GM19455 (cell line): Measurements from ENCODE around the gene TTLL3.
"Not testable (repeated sequence)": the region's sequence is repeated elsewhere in the genome, so short reads cannot be mapped to it uniquely, and the experiment has no call there.

Experiments
- ATAC-seq: cut with Tn5 transposase; IDR thresholded peaks from one replicate; pipeline ENCODE4 v1.9.1; 2021; ENCODE audit not compliant: unreplicated experiment

The TTLL3 gene

DNA sequence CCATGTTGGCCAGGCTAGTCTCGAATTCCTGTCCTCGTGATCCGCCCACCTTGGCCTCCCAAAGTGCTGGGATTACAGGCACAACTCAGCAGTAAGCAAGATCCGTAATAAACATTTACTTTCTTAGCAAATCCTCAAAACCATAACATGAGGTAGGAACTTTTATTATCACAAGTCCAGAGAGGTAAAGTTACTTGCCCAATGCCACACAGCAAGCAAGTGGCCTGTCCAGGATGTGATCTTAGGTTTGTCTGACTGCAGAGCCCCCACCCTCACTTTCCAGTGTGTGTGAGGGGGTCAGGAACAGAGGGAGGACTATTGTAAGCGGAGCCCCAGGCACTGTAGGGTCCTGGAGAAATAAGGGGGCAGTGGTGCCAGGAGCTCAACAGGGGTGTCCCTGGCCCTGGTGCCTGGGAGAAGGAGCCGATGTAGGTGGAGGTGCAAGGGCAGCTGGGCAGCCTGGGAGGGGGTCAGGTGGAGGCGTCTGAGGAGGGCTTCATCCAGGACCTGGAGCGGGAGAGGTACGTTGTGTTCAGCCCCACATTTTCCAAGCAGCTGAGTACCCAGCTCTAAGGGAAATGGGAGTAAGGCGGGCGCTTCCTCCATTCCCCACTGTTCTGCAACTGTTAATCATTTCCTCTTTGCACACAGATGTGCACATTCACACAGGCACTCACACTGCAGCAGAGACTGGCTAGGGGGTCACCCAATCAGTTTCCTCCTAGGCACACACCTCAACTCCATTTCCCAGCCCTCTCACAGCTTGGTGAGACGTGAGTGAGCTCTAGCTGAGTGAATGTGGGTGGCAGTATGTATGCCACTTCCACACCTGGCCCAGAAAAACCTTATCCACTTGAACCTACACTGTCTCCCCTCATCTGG lies 27.9 kb downstream of the TTLL3 start:
- no peak for ATAC-seq

DNA sequence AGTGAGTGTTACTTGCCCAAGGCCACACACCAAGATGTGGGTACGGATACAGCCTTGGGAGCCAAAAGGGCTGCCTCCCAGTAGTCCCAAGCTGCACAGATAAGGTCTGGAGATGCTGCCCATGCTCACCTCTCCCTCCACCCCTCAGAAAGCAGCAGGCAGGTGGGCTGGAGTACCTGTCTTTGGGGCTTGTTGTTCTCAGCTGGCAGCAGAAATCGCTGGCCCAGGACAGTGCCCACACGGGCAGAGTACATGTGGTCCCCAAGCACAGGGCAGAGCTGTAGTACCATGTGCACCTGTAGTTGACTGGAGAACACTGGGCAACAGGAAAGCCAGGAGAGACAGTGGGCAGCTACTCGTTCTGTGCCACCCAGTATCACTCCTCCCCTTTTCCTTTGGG lies 28.8 kb downstream of the TTLL3 start:
- ATAC-seq: no peak

DNA sequence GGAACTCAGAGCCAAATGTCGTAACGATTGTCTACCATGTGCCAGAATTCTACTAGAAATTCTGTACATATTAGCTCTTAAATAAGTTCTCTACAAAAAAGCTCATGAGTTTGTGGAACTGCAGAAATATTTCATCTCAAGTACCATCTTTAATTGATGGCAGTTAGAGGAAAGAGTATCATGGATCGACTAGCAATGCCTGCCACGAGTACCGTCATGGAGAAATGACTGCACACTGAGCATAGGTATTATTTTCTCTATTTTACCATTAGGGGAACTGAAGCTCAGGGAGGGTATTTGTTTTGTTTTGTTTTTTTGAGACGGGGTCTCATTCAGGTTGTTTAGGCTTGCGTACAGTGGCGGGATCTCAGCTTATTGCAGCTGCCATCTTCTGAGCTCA lies 31.0 kb downstream of the TTLL3 start:
- no peak for ATAC-seq

- ATAC-seq: peak; percentile 97
These were observed 33.8 kb downstream of the TTLL3 start, which contains the start of gene RPUSD3 for GRCh38 chr3:9843715-9844438. Gene RPUSD3, minus strand, starts transcription at chr3:9844008. Its CDS starts 18 bp downstream, at chr3:9843990.

- ATAC-seq: no peak
These were observed 36.2 kb downstream of the TTLL3 start for GRCh38 chr3:9846231-9846630.

DNA sequence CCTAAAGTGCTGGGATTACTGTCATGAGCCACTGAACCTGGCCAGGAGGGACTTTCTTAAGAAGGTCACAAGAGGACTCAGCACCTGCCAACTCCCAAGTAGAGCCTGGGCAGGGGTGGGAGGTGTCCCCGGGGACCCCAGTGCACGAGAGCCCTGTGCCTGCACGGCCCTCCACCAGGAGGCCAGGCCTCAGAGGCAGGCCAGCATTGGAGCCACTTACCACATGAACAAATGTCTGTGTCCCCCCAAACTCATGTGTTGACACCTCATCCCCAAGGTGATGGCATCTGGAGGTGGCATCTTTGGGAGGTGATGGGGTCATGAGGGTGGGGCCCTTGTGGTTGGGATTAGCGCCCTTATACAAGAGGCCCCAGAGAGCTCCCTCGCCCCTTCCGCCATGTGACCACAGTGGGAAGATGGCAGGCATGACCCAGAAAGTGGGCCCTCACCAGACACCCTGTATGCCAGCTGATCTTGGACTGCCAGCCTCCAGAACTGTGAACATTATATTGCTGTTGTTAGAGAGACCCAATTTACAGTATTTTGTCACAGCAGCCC lies 36.9 kb downstream of the TTLL3 start:
- ATAC-seq: no peak

GRCh38 chr3:9847870-9848269 lies 37.8 kb downstream of the TTLL3 start:
- not testable (repeated sequence) for ATAC-seq

DNA sequence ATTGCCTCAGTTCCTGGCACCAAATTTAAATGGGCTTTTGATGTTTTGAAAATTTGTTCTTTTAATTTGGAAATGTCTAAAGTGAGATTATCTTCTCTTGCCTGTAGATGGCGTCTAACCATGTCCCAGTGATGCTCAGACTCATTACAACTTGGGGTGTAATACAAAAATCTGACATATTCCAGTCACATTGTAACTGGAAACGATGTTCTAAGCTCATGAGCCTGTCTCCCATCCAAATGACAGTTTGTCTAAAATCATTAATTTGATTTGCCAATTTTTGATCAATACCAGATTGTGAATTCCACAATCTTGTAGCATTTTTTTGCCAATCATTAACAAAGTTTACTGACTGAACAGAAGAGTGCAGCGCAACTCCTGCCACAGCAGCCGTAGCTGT lies 38.8 kb downstream of the TTLL3 start:
- not testable (repeated sequence) for ATAC-seq

DNA sequence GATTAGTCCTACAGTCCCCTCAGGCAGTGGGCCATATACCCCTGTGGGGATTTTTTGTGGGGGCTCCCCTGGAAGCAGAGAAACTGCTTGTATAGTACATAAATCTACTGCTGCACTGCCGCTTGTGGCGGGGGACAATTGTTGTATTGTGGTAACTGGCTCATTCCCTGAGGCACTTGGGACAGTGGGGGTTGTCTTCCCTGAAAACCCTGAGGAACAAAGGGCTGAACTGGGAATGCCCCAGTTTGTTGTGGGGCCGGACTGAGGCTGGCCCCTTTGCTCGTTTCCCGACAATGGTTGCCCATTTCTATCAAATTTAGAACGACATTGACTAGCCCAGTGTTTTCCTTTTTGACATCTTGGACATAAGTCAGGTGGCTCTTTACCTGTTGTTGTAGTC lies 41.3 kb downstream of the TTLL3 start:
- not testable (repeated sequence) for ATAC-seq

- ATAC-seq: not testable (repeated sequence)
These were observed 41.9 kb downstream of the TTLL3 start for GRCh38 chr3:9851926-9852325.

GRCh38 chr3:9852528-9852927 lies 42.5 kb downstream of the TTLL3 start:
- ATAC-seq: no peak

DNA sequence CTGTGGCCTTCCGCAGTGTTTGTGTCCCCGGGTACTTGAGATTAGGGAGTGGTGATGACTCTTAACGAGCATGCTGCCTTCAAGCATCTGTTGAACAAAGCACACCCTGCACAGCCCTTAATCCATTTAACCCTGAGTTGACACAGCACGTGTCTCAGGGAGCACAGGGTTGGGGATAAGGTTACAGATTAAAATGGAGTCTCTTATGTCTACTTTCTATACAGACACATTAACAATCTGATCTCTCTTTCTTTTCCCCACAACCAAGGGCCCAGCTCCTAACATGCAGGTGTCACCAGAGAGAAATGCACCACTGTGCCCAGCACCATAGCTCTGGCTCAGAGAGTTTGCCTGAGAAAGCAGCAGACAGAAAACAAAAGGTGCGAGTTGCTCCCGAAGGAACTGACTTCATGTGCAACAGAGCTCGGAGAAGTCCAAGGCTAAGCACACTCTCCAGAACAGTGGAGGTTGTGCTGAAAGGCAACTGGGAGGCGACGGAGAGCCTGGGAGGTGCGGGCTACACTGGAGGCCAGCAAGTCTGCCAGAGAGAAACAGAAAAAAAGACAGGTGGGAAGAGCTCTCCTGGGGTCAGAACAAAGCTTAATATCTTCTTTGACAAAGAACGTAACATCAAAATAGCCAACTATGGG lies 44.4 kb downstream of the TTLL3 start:
- ATAC-seq: not testable (repeated sequence)

- ATAC-seq: no peak
These were observed 45.5 kb downstream of the TTLL3 start for GRCh38 chr3:9855594-9855993.

DNA sequence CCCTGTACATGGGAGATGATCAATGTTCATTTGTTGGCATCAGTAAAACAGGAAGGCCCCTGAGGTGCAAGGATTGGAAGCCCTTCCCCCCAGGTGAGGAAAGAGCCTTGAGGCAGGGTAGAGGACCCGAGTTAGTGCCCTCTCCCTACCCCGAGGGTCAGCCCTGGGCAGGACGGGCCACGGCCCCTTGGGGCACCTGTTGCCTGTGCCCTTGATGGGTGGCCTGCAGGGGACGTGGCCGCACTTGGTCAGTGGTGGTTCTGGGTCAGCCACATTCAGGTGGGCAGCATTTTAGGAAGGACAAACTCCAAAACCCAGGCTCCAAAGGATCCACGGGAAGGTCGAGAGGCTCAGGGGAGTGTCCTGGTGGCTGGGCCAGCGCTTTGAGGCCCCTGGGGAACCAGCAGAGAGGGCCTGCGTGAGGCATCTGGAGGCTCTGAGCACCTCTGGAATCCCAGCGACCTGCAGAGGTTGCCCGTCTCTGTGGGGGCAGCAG lies 49.5 kb downstream of the TTLL3 start:
- no peak for ATAC-seq

GRCh38 chr3:9861201-9861600 lies 51.1 kb downstream of the TTLL3 start:
- ATAC-seq: no peak

DNA sequence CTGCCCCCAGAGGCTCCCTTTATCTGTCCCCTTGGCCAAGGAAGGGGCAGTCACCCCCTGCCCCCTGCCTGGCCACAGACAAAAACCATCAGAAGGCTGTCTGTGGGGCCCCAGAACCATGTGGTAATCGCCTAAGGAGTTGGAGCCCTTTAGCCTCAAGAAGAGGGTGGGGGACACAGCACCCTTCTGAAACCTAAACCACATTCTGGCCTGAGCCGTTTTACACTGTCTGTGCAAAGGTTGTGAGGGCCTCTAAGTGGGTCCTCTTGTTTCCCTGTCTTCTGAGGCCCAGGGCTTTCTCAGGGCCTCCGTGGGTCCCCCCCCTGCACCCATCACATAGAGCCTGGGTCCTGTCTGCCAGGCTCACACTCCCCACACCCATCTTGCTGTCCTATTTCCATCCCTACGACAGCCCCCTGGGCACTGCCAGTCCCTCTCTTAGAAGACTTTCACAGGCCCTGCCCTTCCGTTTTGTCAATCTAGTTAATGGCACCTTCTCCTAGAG lies 51.6 kb downstream of the TTLL3 start:
- no peak for ATAC-seq

GRCh38 chr3:9862391-9863057 lies 52.5 kb downstream of the TTLL3 start:
- no peak for ATAC-seq

GRCh38 chr3:9863058-9863772 lies 53.2 kb downstream of the TTLL3 start:
- no peak for ATAC-seq

- no peak for ATAC-seq
These were observed 54.3 kb downstream of the TTLL3 start for GRCh38 chr3:9864200-9864927.
